Spleen (tissue), 7 donors: ENCODE measurements around the gene BANF1.

ENCODE experiments used
- POLR2A ChIP-seq, 3 donors: fragments of 450-650 bp; IDR thresholded peaks; one replicate each; pipeline ENCODE4 v1.5.1; 2017; ENCODE audit warnings: antibody characterized with exemption in 3 of 3, mild to moderate bottlenecking in 1 of 3
- POLR2AphosphoS5 ChIP-seq, 3 donors: sonication (generic); formaldehyde crosslinking; IDR thresholded peaks; one replicate each; pipeline ENCODE4 v1.5.1; 2017; ENCODE audit warnings: antibody characterized with exemption in 3 of 3
- TF ChIP-seq, protein P1 (sequence below), 11 experiments: fragments of 200-600 bp in 7 of 11; fragments of 450-650 bp in 4 of 11; sonication (generic) in 4 of 11; IDR thresholded peaks in 8 of 11; conservative IDR thresholded peaks in 3 of 11; 1 replicate in 7 of 11; 2 replicates in 4 of 11; pipeline versions ENCODE4 v1.4.0 to v1.8.0; 2016 to 2021; ENCODE audit warnings: antibody characterized with exemption in 11 of 11, inconsistent platforms in 4 of 11, mild to moderate bottlenecking in 1 of 11
- donor health status: DM: no; HTN: no; CAD: no; lungs with moderate emphysema.
- donor health status: DM: no; HTN: no; CAD: no.
- donor health status: DM: no; HTN: no; CAD: no.

DNA sequence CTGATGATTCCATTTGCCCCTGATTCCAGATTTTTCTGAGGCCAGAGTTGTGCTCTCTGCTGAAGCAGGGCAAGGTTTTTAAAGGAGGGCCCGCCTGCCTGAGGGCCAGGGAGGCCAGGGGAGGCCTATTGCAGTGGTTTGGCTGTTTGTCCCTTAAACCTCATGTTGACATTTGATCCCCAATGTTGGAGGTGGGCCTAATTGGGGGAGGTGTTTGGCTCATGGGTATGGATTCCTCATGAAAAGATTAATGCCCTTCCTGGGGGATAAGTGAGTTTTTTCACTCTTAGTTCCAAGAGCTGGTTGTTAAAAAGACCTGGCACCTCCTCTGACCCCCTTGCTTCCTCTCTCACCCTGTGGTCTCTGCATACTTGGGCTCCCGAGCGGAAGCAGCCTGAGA is 37.5 kb downstream of the BANF1 start:
- TF ChIP-seq POLR2A (IDR thresholded peaks at IDR 0.05) (no peak), POLR2AphosphoS5 (IDR thresholded peaks at IDR 0.05) (no peak)
- TF ChIP-seq, protein P1, sequence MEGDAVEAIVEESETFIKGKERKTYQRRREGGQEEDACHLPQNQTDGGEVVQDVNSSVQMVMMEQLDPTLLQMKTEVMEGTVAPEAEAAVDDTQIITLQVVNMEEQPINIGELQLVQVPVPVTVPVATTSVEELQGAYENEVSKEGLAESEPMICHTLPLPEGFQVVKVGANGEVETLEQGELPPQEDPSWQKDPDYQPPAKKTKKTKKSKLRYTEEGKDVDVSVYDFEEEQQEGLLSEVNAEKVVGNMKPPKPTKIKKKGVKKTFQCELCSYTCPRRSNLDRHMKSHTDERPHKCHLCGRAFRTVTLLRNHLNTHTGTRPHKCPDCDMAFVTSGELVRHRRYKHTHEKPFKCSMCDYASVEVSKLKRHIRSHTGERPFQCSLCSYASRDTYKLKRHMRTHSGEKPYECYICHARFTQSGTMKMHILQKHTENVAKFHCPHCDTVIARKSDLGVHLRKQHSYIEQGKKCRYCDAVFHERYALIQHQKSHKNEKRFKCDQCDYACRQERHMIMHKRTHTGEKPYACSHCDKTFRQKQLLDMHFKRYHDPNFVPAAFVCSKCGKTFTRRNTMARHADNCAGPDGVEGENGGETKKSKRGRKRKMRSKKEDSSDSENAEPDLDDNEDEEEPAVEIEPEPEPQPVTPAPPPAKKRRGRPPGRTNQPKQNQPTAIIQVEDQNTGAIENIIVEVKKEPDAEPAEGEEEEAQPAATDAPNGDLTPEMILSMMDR (IDR thresholded peaks at IDR 0.05 in 8 of 11, conservative IDR thresholded peaks at IDR 0.05 in 3 of 11), result no peak
